ENCODE measurements around the gene EML6. TPM values are rescaled to one million over a fixed set of nuclear protein-coding genes. Genes with fewer than 3 reads are reported as not detected.
A peak's percentile ranks its signal among the peaks of the same experiment; 100 is the strongest.

The EML6 gene
- total RNA-seq, 1 experiment from 2014 or later: not detected

GRCh38 chr2:54962935-54963440, 239.5 kb downstream of the EML6 start:
- Histone ChIP-seq H3K9me3 (no peaks in the 10 kb centered on the region), H3K4me3 (no peak overlapping the region), H3K27me3 (no peaks in the 10 kb centered on the region), H3K36me3 (peaks cover 25% of the 10 kb centered on the region)
- DNase-seq: no peak

DNA sequence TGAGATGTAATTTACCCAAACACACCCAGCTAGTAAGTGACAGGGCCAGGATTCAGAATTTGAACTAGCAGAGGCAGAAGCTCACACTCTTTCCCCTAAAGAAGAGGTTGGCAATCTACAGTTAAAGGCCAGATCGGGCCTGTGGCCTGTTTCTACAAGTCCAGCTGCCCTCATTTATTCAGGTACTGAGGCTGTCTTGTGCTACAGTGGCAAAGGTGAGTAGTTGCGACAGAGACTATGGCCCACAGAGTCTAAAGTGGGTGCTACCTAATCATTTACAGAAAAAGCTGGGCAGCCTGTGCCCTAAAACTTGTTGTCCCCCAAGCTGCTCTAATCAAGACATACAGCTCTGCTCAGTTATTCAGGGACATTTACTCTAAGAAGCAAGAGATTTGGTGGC, 240.0 kb downstream of the EML6 start:
- no peaks in the 10 kb centered on the region for H3K27me3 ChIP-seq
- H3K36me3 ChIP-seq: peaks cover 30% of the 10 kb centered on the region
- no peak overlapping the region for H3K4me3 ChIP-seq
- DNase-seq: no peak
- no peaks in the 10 kb centered on the region for H3K9me3 ChIP-seq

DNA sequence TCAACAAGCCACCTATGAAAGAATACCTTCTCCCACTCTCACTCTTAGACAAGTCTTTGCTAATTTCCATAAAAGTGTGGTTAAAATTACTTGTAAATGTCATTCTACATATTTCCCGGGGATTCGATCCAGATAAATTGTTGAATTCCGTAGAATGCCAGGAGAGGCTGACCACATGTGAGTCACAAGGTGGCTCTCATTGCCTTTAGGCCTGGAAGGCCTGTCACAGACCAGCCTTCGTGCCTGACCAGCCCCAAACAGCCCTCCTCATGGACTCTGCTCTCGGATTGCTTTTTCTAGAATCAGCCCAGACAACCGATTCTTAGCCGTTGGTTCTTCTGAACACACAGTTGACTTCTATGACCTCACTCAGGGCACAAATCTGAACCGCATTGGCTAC, 240.8 kb downstream of the EML6 start:
- peaks cover 36% of the 10 kb centered on the region for H3K36me3 ChIP-seq
- H3K9me3 ChIP-seq: no peaks in the 10 kb centered on the region
- H3K27me3 ChIP-seq: no peaks in the 10 kb centered on the region
- peak; percentile 35 for DNase-seq
- no peak overlapping the region for H3K4me3 ChIP-seq

- DNase-seq: no peak
- no peak overlapping the region for H3K4me3 ChIP-seq
- peaks cover 42% of the 10 kb centered on the region for H3K36me3 ChIP-seq
- H3K9me3 ChIP-seq: no peaks in the 10 kb centered on the region
- no peaks in the 10 kb centered on the region for H3K27me3 ChIP-seq
Observed at GRCh38 chr2:54964816-54965215, 241.4 kb downstream of the EML6 start.

DNA sequence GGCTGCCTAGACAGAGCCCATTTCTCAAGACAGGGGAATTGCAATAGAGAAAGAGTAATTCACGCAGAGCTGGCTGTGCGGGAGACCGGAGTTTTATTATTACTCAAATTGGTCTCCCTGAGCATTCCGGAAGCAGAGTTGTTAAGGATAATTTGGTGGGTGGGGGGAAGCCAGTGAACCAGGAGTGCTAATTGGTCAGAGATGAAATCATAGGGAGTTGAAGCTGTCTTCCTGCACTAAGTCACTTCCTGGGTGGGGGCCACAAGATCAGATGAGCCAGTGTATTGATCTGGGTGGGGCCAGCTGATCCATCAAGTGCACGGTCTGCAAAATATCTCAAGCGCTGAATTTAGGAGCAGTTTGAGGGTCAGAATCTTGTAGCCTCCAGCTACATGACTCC, 242.0 kb downstream of the EML6 start:
- Histone ChIP-seq H3K36me3 (peaks cover 48% of the 10 kb centered on the region), H3K4me3 (no peak overlapping the region), H3K27me3 (no peaks in the 10 kb centered on the region), H3K9me3 (no peaks in the 10 kb centered on the region)
- no peak for DNase-seq

GRCh38 chr2:54966165-54966832, 242.8 kb downstream of the EML6 start:
- no peak for DNase-seq
- H3K27me3 ChIP-seq: no peaks in the 10 kb centered on the region
- no peak overlapping the region for H3K4me3 ChIP-seq
- peaks cover 56% of the 10 kb centered on the region for H3K36me3 ChIP-seq
- H3K9me3 ChIP-seq: no peaks in the 10 kb centered on the region

DNA sequence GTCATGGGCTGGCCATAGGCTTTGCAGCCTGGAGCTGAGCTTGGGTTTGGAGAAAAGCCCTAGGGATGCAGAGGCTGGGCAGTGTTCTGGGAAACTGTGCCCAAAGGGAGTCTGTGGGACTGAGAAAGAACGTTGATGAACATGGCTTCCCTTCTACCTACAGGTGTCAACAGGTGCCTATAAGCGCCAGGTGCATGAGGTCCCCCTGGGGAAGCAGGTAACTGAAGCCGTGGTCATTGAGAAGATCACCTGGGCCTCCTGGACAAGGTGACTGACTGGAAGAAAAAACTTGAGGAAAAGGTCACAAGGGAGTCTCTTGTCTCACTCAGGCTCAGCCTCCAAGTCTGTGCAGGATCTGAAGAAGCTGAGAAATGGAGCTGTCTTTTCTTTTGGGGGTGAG, 243.4 kb downstream of the EML6 start:
- Histone ChIP-seq H3K4me3 (no peak overlapping the region), H3K9me3 (no peaks in the 10 kb centered on the region), H3K36me3 (peaks cover 62% of the 10 kb centered on the region), H3K27me3 (no peaks in the 10 kb centered on the region)
- DNase-seq: no peak

GRCh38 chr2:54967269-54967668, 243.8 kb downstream of the EML6 start:
- Histone ChIP-seq H3K4me3 (no peak overlapping the region), H3K27me3 (no peaks in the 10 kb centered on the region), H3K36me3 (peaks cover 66% of the 10 kb centered on the region), H3K9me3 (no peaks in the 10 kb centered on the region)
- no peak for DNase-seq

DNA sequence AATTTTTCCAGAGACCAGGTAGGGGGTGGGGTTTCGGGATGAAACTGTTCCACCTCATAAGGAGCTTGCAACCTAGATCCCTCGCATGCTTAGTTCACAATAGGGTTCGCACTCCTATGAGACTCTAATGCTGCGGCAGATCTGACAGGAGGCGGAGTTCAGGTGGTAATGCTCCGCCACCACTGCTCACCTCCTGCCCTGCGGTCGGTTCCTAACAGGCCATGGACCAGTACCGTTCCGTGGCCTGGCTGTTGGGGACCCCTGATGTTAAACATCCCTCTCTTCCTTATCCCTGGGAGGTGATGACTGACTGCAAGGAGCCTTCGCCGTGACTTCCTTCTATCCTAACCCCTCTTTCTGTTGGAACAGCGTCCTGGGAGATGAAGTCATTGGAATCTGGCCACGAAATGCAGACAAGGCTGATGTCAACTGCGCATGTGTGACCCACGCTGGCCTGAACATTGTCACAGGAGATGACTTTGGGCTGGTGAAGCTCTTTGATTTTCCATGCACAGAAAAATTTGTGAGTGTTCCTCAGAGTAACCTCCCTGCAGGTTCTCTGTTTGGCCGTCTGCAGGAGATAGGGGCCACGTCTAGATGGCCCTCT, 244.4 kb downstream of the EML6 start:
- H3K9me3 ChIP-seq: no peaks in the 10 kb centered on the region
- no peak for DNase-seq
- H3K36me3 ChIP-seq: peaks cover 71% of the 10 kb centered on the region
- no peak overlapping the region for H3K4me3 ChIP-seq
- no peaks in the 10 kb centered on the region for H3K27me3 ChIP-seq

- no peak overlapping the region for H3K4me3 ChIP-seq
- DNase-seq: no peak
- peaks cover 79% of the 10 kb centered on the region for H3K36me3 ChIP-seq
- no peaks in the 10 kb centered on the region for H3K9me3 ChIP-seq
- H3K27me3 ChIP-seq: no peaks in the 10 kb centered on the region
Observed at GRCh38 chr2:54968561-54969218, 245.2 kb downstream of the EML6 start.

- no peaks in the 10 kb centered on the region for H3K9me3 ChIP-seq
- no peaks in the 10 kb centered on the region for H3K27me3 ChIP-seq
- DNase-seq: no peak
- no peak overlapping the region for H3K4me3 ChIP-seq
- H3K36me3 ChIP-seq: peaks cover 86% of the 10 kb centered on the region
Observed at GRCh38 chr2:54969295-54969939, 246.0 kb downstream of the EML6 start.

- DNase-seq: no peak
- no peaks in the 10 kb centered on the region for H3K27me3 ChIP-seq
- peaks cover 89% of the 10 kb centered on the region for H3K36me3 ChIP-seq
- H3K9me3 ChIP-seq: no peaks in the 10 kb centered on the region
- H3K4me3 ChIP-seq: no peak overlapping the region
Observed at GRCh38 chr2:54969940-54970338, 246.5 kb downstream of the EML6 start.

DNA sequence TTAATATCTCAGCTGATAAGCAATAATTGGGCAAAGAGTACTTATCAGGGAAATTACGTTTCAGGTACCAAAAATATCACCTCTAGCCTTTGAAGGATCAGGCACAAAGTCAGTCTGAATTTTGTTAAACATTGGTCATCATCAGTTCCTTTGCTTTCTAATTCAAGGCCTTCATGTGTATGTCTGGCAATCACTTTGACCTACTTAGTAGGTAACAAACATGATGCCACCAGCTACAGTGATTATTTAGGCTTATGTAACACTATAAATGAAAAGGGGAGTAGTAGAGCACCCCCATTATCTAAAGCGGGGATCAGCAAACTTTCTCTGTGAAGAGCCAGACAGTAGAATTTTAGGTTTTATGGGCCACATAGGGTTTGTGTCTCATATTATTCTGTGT, 251.7 kb downstream of the EML6 start:
- no peak for DNase-seq
- H3K9me3 ChIP-seq: no peaks in the 10 kb centered on the region
- H3K36me3 ChIP-seq: peaks cover 84% of the 10 kb centered on the region
- no peak overlapping the region for H3K4me3 ChIP-seq
- H3K27me3 ChIP-seq: no peaks in the 10 kb centered on the region

- Histone ChIP-seq H3K4me3 (no peak overlapping the region), H3K36me3 (peaks cover 84% of the 10 kb centered on the region), H3K9me3 (no peaks in the 10 kb centered on the region), H3K27me3 (no peaks in the 10 kb centered on the region)
- DNase-seq: no peak
Observed at GRCh38 chr2:54975598-54976492, 252.4 kb downstream of the EML6 start.

DNA sequence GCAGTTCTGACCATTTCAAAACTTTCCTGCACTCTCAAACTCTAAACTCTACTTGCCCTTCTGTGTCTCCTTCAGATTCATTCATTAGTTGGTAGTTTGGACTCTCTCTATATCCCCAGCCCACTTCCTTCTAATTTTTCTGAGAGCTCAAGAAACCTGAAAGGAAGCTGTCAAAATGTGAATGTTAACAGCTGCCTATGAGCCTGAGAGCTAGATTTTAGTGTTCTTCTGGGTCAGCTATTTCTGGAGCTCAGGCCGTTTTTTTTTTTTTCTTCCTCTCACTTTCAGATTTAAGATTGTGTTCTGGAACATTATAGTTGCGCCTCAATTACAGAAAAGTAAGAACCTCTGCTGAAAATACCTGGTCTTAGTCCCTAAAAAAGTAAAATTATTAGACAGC, 253.7 kb downstream of the EML6 start:
- no peak for DNase-seq
- H3K36me3 ChIP-seq: peaks cover 82% of the 10 kb centered on the region
- no peak overlapping the region for H3K4me3 ChIP-seq
- H3K9me3 ChIP-seq: no peaks in the 10 kb centered on the region
- no peaks in the 10 kb centered on the region for H3K27me3 ChIP-seq

GRCh38 chr2:54979321-54980044, 256.0 kb downstream of the EML6 start:
- no peak for DNase-seq
- Histone ChIP-seq H3K36me3 (peaks cover 72% of the 10 kb centered on the region), H3K9me3 (no peaks in the 10 kb centered on the region), H3K4me3 (no peak overlapping the region), H3K27me3 (no peaks in the 10 kb centered on the region)
